Measurements from ENCODE around the gene PATE3.

- TF ChIP-seq CTCF (conservative IDR thresholded peaks at IDR 0.05; ENCODE audit: low read length) (no peak), EZH2phosphoT487 (IDR thresholded peaks at IDR 0.05; ENCODE audit: borderline replicate concordance) (no peak)
Measured at GRCh38 chr11:125787827-125788226, at the start of gene PATE3.

Measured in Loucy (cell line).